GM12874 (cell line): Measurements from ENCODE around the gene ADGRL2.

Source experiments
- TF ChIP-seq, protein P1 (sequence below): IDR thresholded peaks from 2 replicates; pipeline ENCODE4 v1.5.1; 2011; ENCODE audit warnings: low read depth, mild to moderate bottlenecking, control low read depth, low read length, moderate library complexity; ENCODE audit not compliant: insufficient read depth

Gene ADGRL2

DNA sequence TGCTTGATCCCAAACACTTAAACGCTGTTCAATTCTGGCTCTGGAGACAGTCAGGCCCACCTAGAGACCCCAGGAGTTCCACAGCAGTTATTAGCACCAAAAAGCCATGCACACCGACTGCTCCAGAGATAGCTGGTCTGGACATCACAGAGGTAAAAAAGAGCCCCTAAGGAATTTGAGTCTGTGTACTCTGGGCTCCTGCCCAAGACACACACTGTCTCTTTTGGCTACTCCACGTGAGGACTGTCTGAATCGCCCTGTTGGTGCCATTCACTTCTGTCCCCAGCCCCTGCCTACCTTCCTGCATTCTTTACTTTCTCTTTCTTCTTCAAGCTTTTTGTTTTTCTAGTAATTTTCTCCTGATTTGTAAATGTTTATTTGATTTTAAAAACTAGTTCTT, 197.4 kb downstream of the ADGRL2 start:
- TF ChIP-seq, protein P1, sequence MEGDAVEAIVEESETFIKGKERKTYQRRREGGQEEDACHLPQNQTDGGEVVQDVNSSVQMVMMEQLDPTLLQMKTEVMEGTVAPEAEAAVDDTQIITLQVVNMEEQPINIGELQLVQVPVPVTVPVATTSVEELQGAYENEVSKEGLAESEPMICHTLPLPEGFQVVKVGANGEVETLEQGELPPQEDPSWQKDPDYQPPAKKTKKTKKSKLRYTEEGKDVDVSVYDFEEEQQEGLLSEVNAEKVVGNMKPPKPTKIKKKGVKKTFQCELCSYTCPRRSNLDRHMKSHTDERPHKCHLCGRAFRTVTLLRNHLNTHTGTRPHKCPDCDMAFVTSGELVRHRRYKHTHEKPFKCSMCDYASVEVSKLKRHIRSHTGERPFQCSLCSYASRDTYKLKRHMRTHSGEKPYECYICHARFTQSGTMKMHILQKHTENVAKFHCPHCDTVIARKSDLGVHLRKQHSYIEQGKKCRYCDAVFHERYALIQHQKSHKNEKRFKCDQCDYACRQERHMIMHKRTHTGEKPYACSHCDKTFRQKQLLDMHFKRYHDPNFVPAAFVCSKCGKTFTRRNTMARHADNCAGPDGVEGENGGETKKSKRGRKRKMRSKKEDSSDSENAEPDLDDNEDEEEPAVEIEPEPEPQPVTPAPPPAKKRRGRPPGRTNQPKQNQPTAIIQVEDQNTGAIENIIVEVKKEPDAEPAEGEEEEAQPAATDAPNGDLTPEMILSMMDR, result no peak

DNA sequence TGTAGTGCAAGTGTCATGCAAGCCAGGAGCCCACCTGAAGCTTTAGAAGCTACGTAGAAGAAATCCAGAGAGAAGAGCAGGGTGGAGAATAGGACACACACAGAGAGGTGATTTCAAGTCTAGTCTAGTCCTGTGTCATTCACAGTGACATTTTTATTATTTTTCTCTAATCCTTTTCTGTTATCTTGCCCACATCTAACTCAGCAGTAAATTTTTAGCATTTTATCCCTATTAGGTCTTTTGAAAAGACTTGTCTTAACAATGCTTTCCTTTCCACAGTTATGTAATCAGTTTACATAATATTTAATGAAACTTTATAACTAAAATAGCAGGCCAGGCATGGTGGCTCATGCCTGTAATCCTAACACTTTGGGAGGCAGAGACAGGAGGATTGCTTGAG, 198.6 kb downstream of the ADGRL2 start:
- TF ChIP-seq, protein P1, result no peak

DNA sequence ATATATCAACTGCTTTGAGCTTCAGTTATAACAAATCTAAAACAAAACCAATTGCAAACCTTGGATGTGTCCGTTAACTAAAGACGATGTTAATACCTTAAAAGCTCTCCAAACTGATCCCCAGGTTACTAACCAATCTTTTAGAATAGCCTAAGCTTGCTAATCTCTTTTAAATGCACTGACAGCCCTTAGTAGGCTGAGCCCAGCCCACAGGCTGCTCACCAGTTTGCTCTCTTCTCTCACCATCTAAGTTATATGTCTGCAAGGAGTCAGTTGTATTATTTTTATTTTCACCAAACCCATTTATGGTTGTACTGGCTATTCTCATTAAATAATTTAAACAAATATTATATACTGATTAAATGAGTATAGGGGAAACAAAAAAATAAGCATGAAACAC, 199.5 kb downstream of the ADGRL2 start:
- TF ChIP-seq, protein P1, result no peak

DNA sequence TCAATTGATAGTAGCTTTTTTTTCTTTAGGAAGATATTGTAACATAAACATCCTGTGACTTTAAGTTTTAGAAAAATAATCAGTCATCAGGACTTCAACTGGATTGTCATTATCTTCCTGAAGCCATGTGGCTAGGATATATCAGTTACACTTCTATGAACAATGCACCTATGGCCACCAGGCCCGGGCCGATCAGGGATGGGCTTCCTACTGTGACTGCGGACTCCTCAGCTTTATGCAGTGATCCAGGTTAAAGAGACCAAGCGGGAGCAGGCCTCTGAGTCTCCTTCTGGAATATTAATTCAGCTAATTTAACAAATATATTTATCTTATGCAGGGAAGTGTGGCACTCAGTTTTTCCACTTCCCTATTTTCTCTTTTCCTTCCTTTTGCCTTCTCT, 200.6 kb downstream of the ADGRL2 start:
- TF ChIP-seq, protein P1, result no peak

DNA sequence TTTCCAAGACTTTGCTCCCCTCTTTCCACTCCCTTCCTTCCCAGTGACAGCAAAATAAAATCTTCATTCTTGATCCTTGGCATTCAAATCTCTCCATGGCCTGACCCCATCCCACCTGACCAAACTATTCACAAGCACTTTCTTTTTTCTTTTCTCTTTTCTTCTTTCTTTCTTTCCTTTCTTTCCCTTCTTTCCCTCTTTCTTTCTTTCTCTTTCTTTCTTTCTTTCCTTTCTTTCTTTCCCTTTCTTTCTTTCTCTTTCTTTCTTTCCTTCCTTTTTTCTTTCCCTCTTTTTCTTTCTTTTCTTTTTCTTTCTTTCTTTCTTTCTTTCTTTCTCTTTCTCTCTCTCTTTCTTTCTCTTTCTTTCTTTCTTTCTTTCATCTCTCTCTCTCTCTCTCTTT, 207.1 kb downstream of the ADGRL2 start:
- TF ChIP-seq, protein P1, result no peak

DNA sequence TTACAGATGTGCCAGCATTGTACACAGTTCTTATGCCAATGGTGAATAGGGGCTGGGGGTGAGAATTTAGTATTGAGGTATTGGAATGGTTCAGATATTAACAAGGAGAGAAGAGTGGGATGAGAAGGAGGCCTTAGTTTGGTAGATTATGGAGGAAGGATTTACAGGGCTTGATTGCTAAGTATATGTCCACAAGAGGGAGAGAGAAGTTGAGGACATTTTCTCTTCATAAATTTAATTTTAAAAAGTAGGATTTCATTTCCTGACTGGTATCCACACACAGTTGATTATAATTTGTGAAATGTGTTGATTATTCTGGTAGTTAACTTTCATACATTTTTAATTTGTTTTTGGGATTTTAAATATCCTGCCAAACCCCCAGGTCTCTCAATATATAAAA, 213.0 kb downstream of the ADGRL2 start:
- TF ChIP-seq, protein P1, result no peak

DNA sequence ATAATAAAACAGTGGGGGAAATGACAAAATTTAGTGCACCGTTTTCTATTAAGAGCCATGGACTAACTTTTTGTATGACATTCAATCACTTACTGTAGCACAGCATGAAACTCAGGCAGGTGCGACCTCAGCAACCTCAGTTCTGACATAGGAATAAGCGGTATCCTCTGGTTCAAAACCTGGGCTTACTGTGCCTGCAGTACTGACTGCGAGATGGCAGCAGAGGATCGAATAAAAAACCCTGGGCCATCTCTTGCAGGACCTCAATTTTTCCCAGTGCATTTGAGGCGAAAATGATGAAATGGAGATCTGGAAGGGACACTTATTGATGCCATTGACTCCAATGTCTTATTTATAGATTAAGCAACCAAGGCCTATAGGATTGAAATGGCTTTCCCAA, 214.7 kb downstream of the ADGRL2 start:
- TF ChIP-seq, protein P1, result no peak

DNA sequence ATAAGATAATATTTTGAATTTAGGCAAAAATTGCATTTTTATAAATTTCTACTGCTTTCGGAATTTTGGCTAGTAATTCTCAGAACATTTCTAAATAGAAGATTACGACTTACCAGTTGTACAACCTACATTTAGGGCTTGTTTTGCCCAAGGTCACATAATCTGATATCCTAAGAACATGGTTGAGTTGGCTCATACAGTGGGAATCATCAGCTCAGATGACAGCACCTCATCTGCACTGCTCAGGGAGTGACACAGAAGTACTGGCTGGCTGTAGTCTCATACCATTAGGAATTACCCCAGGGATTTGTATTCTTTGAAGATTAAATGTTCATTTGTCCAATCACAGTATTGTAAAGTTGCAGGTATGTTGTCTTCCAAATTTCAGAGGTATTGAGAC, 217.6 kb downstream of the ADGRL2 start:
- TF ChIP-seq, protein P1, result no peak
